OCI-LY7 (cell line): ENCODE results near the gene STON1. TPM values are rescaled to one million over a fixed set of nuclear protein-coding genes. Genes with fewer than 3 reads are reported as not detected.

Experiments
- BruUV-seq: library from RNA; stranded (reverse); fragments of 400-500 nt; replicated peaks from 2 replicates; lab custom pipeline; 2021; lab: Mats Ljungman, UMichigan
- CTCF ChIA-PET: fragments of 300-600 bp; sonication (Branson Sonifier 250); formaldehyde crosslinking; loops from one replicate; lab custom pipeline; 2022; ENCODE audit warnings: antibody characterized with exemption; ENCODE audit not compliant: unreplicated experiment; lab: Charles Lee
- POLR2A ChIA-PET: fragments of 300-600 bp; sonication (Branson Sonifier 250); formaldehyde crosslinking; loops from one replicate; lab custom pipeline; 2022; ENCODE audit warnings: antibody characterized with exemption; lab: Charles Lee
- DNase-seq: peaks from one replicate; pipeline ENCODE4 v3.0.0-alpha.2; 2015; ENCODE audit warnings: low spot score
- H2AFZ ChIP-seq: fragments of 200-600 bp; sonication (generic), shearing (Covaris generic); 2 replicates; pipeline ENCODE4 v1.6.1; 2014; ENCODE audit warnings: mild to moderate bottlenecking, antibody characterized with exemption, low read length, moderate library complexity
- H3K27ac ChIP-seq: fragments of 200-600 bp; sonication (generic); 2 replicates; pipeline ENCODE4 v1.5.1; 2014; ENCODE audit warnings: mixed run types, low read depth, mild to moderate bottlenecking, moderate library complexity, low read length, inconsistent platforms; ENCODE audit not compliant: poor library complexity, severe bottlenecking
- H3K36me3 ChIP-seq: fragments of 200-600 bp; sonication (generic); 2 replicates; pipeline ENCODE4 v1.6.1; 2014; ENCODE audit warnings: mild to moderate bottlenecking, antibody characterized with exemption, low read length, moderate library complexity, mixed read lengths; ENCODE audit not compliant: insufficient read depth
- H3K4me1 ChIP-seq: fragments of 200-600 bp; sonication (generic); 2 replicates; pipeline ENCODE4 v1.5.1; 2014; ENCODE audit warnings: mild to moderate bottlenecking, low read length; ENCODE audit not compliant: insufficient read depth, poor library complexity, severe bottlenecking
- H3K4me2 ChIP-seq: fragments of 200-600 bp; sonication (generic); 2 replicates; pipeline ENCODE4 v1.6.1; 2014; ENCODE audit warnings: mild to moderate bottlenecking, low read length
- H3K4me3 ChIP-seq: fragments of 200-600 bp; sonication (generic); 2 replicates; pipeline ENCODE4 v1.5.1; 2014; ENCODE audit warnings: mild to moderate bottlenecking, low read depth, low read length; ENCODE audit not compliant: poor library complexity, severe bottlenecking
- H3K79me2 ChIP-seq: fragments of 200-600 bp; sonication (generic); 2 replicates; pipeline ENCODE4 v1.6.1; 2016; ENCODE audit warnings: low read depth, mild to moderate bottlenecking, low read length, moderate library complexity, mixed read lengths; ENCODE audit not compliant: insufficient read depth
- H3K9me2 ChIP-seq: fragments of 200-600 bp; sonication (generic); 2 replicates; pipeline ENCODE4 v1.6.1; 2016; ENCODE audit warnings: mild to moderate bottlenecking, low read length, mixed read lengths; ENCODE audit not compliant: insufficient read depth
- H3K9me3 ChIP-seq: fragments of 200-600 bp; sonication (generic); 2 replicates; pipeline ENCODE4 v1.6.1; 2014; ENCODE audit warnings: mild to moderate bottlenecking, mixed run types, low read length, mixed read lengths
- H4K20me1 ChIP-seq: fragments of 200-600 bp; sonication (generic); 2 replicates; pipeline ENCODE4 v1.6.1; 2014; ENCODE audit warnings: mild to moderate bottlenecking, antibody characterized with exemption, low read length, moderate library complexity, mixed read lengths; ENCODE audit not compliant: insufficient read depth
- CTCF ChIP-seq: fragments of 200-600 bp; sonication (generic); conservative IDR thresholded peaks from 2 replicates; pipeline ENCODE4 v1.5.1; 2014; ENCODE audit warnings: mild to moderate bottlenecking, antibody characterized with exemption, low read length, moderate library complexity, mixed read lengths
- EZH2phosphoT487 ChIP-seq: fragments of 200-600 bp; sonication (generic); IDR thresholded peaks from 2 replicates; pipeline ENCODE4 v1.6.1; 2018; ENCODE audit warnings: low read depth, borderline replicate concordance, mild to moderate bottlenecking, mixed run types, antibody characterized with exemption, low read length, moderate library complexity, mixed read lengths
- intact Hi-C: fragments of 100-400 bp; cut with micrococcal nuclease; formaldehyde crosslinking; loops from one replicate; pipeline ENCODE4 v1.10.0; 2022; ENCODE audit not compliant: unreplicated experiment
- small RNA-seq: library from RNA; depleted of rRNA; stranded (forward); fragments of <200 nt; gene quantifications from one replicate; pipeline ENCODE3, GENCODE V24; 2014
- total RNA-seq, 2 experiments: library from RNA; depleted of rRNA in 1 of 2; stranded (reverse); fragments of >200 nt in 1 of 2; shearing (Covaris generic) in 1 of 2; gene quantifications; 2 replicates each; pipeline ENCODE4 v1.2.3, GENCODE V29; 2014 to 2022

STON1 gene
- total RNA-seq, 2 experiments from 2014 or later, result 0.51 to 0.88 TPM

GRCh38 chr2:48635786-48636185 lies 105.8 kb downstream of the STON1 start:
- BruUV-seq, result no TSS peak
- Histone ChIP-seq H3K4me1 (no peaks in the 10 kb centered on the region), H3K9me2 (no peaks in the 10 kb centered on the region), H4K20me1 (no peaks in the 10 kb centered on the region), H2AFZ (no peak overlapping the region), H3K9me3 (no peaks in the 10 kb centered on the region), H3K79me2 (no peaks in the 10 kb centered on the region), H3K27ac (no peak overlapping the region), H3K4me3 (no peak overlapping the region), H3K4me2 (no peak overlapping the region), H3K36me3 (no peaks in the 10 kb centered on the region)
- intact Hi-C loops, result no loop called here
- CTCF ChIA-PET, result no interaction called here
- DNase-seq, result no peak
- TF ChIP-seq EZH2phosphoT487, result no peak
- POLR2A ChIA-PET, result interaction anchor here (1.5 kb wide), 1 partner anchor 211 kb away, joined by 3 read pairs; no protein-coding TSS in a partner anchor

GRCh38 chr2:48638261-48638660 lies 108.3 kb downstream of the STON1 start:
- H3K36me3 ChIP-seq, result no peaks in the 10 kb centered on the region
- no peaks in the 10 kb centered on the region for H3K9me2 ChIP-seq
- H3K27ac ChIP-seq, result no peak overlapping the region
- no peak overlapping the region for H3K4me3 ChIP-seq
- no TSS peak for BruUV-seq
- TF ChIP-seq CTCF, result no peak
- no peak for TF ChIP-seq EZH2phosphoT487
- intact Hi-C loops, result no loop called here
- H3K79me2 ChIP-seq, result no peaks in the 10 kb centered on the region
- H3K4me1 ChIP-seq, result no peaks in the 10 kb centered on the region
- no peaks in the 10 kb centered on the region for H4K20me1 ChIP-seq
- ChIA-PET POLR2A (interaction anchor here (0.6 kb wide), 1 partner anchor 1520 kb away, joined by 3 read pairs; no protein-coding TSS in a partner anchor), CTCF (no interaction called here)
- no peak for DNase-seq
- H3K9me3 ChIP-seq, result no peaks in the 10 kb centered on the region
- H2AFZ ChIP-seq, result no peak overlapping the region
- H3K4me2 ChIP-seq, result no peak overlapping the region

Small RNA genes lying within 50 kb of the gene (small RNA-seq; reads per million reads assigned to genes)
- gene RNU6-282P, result not detected
- not detected for gene TPT1P11

Other genes starting within 250 kb of the STON1 start
- gene FOXN2, start 215.5 kb upstream of the STON1 start, total RNA-seq (2014; rRNA removed; shearing (Covaris generic)), result 24.6 and 29.9 TPM in 2 replicates
- 26.4 and 28.4 TPM in 2 replicates for gene FOXN2, start 215.5 kb upstream of the STON1 start, total RNA-seq (2022)
- 12.7 and 13.6 TPM in 2 replicates for gene PPP1R21, start 89.4 kb upstream of the STON1 start, total RNA-seq (2014; rRNA removed; shearing (Covaris generic))
- 21.0 and 27.2 TPM in 2 replicates for gene PPP1R21, start 89.4 kb upstream of the STON1 start, total RNA-seq (2022)
- not detected in 2 replicates for gene GTF2A1L, start 87.7 kb downstream of the STON1 start, total RNA-seq (2014; rRNA removed; shearing (Covaris generic))
- not detected in 2 replicates for gene GTF2A1L, start 87.7 kb downstream of the STON1 start, total RNA-seq (2022)
- gene LHCGR, start 225.6 kb downstream of the STON1 start, total RNA-seq (2014; rRNA removed; shearing (Covaris generic)), result not detected in 2 replicates
- not detected in 2 replicates for gene LHCGR, start 225.6 kb downstream of the STON1 start, total RNA-seq (2022)